Spinal cord (tissue), 10 donors: Measurements from ENCODE around the gene RFTN1. TPM values are rescaled to one million over a fixed set of nuclear protein-coding genes. Genes with fewer than 3 reads are reported as not detected.

Source experiments
- DNase-seq, 6 donors: peaks; one replicate each; pipeline versions ENCODE4 v3.0.0 to v3.0.0-alpha.2; 2013 to 2015; ENCODE audit warnings: low spot score in 6 of 6, low read depth in 4 of 6
- H3K27ac ChIP-seq: one replicate; pipeline ENCODE4 v1.5.1; 2013; ENCODE audit warnings: low read depth, low read length, control low read depth
- H3K27me3 ChIP-seq: one replicate; pipeline ENCODE4 v1.6.1; 2013; ENCODE audit warnings: low read length; ENCODE audit not compliant: control insufficient read depth, insufficient read depth
- H3K36me3 ChIP-seq: one replicate; pipeline ENCODE4 v1.6.1; 2013; ENCODE audit warnings: low read length; ENCODE audit not compliant: control insufficient read depth, insufficient read depth
- H3K4me1 ChIP-seq: one replicate; pipeline ENCODE4 v1.6.1; 2013; ENCODE audit warnings: low read length; ENCODE audit not compliant: control insufficient read depth, insufficient read depth
- H3K4me3 ChIP-seq: one replicate; pipeline ENCODE4 v1.5.1; 2013; ENCODE audit warnings: low read depth, low read length, control low read depth
- H3K9me3 ChIP-seq: one replicate; pipeline ENCODE4 v1.6.1; 2013; ENCODE audit warnings: low read length; ENCODE audit not compliant: control insufficient read depth, insufficient read depth
- WGBS: methylation state at CpG from one replicate; pipeline ENCODE4 v1.1.5; 2013; ENCODE audit warnings: missing lambda C conversion rate; ENCODE audit not compliant: insufficient coverage; 5-methylcytosine and 5-hydroxymethylcytosine counted together
- polyA plus RNA-seq, 2 donors: library from polyadenylated mRNA; unstranded; fragments of 120-200 nt; gene quantifications; one replicate each; pipeline ENCODE4 v1.2.1, GENCODE V29; 2013; ENCODE audit not compliant: insufficient read length in 2 of 2
- total RNA-seq, 2 donors: library from RNA; depleted of rRNA in 1 of 2; stranded (reverse); fragments of 120-200 nt in 1 of 2; fragments of >200 nt in 1 of 2; gene quantifications; one replicate each; pipeline versions ENCODE4 v1.2.3 to v1.2.4, GENCODE V29; 2013 to 2014
- donor health status: healthy.

The RFTN1 gene
- total and polyA plus RNA-seq, 4 donors: 15.6 to 26.8 (median 25.7) TPM

GRCh38 chr3:16335333-16335732 is 178.2 kb downstream of the RFTN1 start:
- DNase-seq: no peak
- peaks cover 9% of the 10 kb centered on the region for H3K4me1 ChIP-seq
- no CpG with 5 or more reads among the region's 5 CpGs for WGBS
- H3K27ac ChIP-seq: no peak overlapping the region
- peaks cover 5% of the 10 kb centered on the region for H3K9me3 ChIP-seq
- peaks cover 7% of the 10 kb centered on the region for H3K36me3 ChIP-seq
- no peaks in the 10 kb centered on the region for H3K27me3 ChIP-seq
- H3K4me3 ChIP-seq: no peak overlapping the region

- Histone ChIP-seq H3K27me3 (no peaks in the 10 kb centered on the region), H3K27ac (no peak overlapping the region), H3K9me3 (peaks cover 5% of the 10 kb centered on the region), H3K36me3 (peaks cover 7% of the 10 kb centered on the region), H3K4me1 (peaks cover 9% of the 10 kb centered on the region), H3K4me3 (no peak overlapping the region)
- DNase-seq: no peak
- 82% methylated on average over 4 of the region's 4 CpGs for WGBS
These were observed 178.6 kb downstream of the RFTN1 start for GRCh38 chr3:16334909-16335308.

- WGBS: no CpG with 5 or more reads among the region's 1 CpG
- H3K9me3 ChIP-seq: peaks cover 5% of the 10 kb centered on the region
- H3K4me1 ChIP-seq: peaks cover 19% of the 10 kb centered on the region
- no peak overlapping the region for H3K27ac ChIP-seq
- peaks cover 4% of the 10 kb centered on the region for H3K36me3 ChIP-seq
- no peaks in the 10 kb centered on the region for H3K27me3 ChIP-seq
- DNase-seq: peak in 1 of 6 donors; percentile 34
- H3K4me3 ChIP-seq: no peak overlapping the region
These were observed 180.5 kb downstream of the RFTN1 start for GRCh38 chr3:16332904-16333426.

GRCh38 chr3:16331319-16331883 is 182.1 kb downstream of the RFTN1 start:
- Histone ChIP-seq H3K27ac (no peak overlapping the region), H3K27me3 (no peaks in the 10 kb centered on the region), H3K4me3 (no peak overlapping the region), H3K36me3 (peaks cover 3% of the 10 kb centered on the region), H3K9me3 (peaks cover 5% of the 10 kb centered on the region), H3K4me1 (peaks cover 24% of the 10 kb centered on the region)
- WGBS: 90% methylated on average over 2 of the region's 3 CpGs
- DNase-seq: no peak

GRCh38 chr3:16330351-16330750 is 183.1 kb downstream of the RFTN1 start:
- H3K27ac ChIP-seq: no peak overlapping the region
- peak in 2 of 6 donors; percentile 45 to 77 for DNase-seq
- WGBS: no CpG with 5 or more reads among the region's 4 CpGs
- H3K27me3 ChIP-seq: no peaks in the 10 kb centered on the region
- no peak overlapping the region for H3K4me3 ChIP-seq
- H3K36me3 ChIP-seq: no peaks in the 10 kb centered on the region
- peaks cover 19% of the 10 kb centered on the region for H3K4me1 ChIP-seq
- H3K9me3 ChIP-seq: peaks cover 5% of the 10 kb centered on the region

- Histone ChIP-seq H3K27ac (peak overlapping the region; percentile 18), H3K27me3 (no peaks in the 10 kb centered on the region), H3K9me3 (peaks cover 5% of the 10 kb centered on the region), H3K4me1 (peaks cover 18% of the 10 kb centered on the region), H3K36me3 (no peaks in the 10 kb centered on the region), H3K4me3 (no peak overlapping the region)
- DNase-seq: peak in 3 of 6 donors; percentile 48 to 95 (median 88)
- WGBS: 7% methylated on average over 9 of the region's 9 CpGs
These were observed 183.7 kb downstream of the RFTN1 start for GRCh38 chr3:16329826-16330129.

GRCh38 chr3:16329036-16329825 is 184.3 kb downstream of the RFTN1 start:
- Histone ChIP-seq H3K4me1 (peaks cover 17% of the 10 kb centered on the region), H3K27ac (peak overlapping the region; percentile 18), H3K4me3 (no peak overlapping the region), H3K9me3 (peaks cover 5% of the 10 kb centered on the region), H3K36me3 (no peaks in the 10 kb centered on the region), H3K27me3 (no peaks in the 10 kb centered on the region)
- peak in 2 of 6 donors; percentile 44 to 46 for DNase-seq
- WGBS: 66% methylated on average over 13 of the region's 15 CpGs

GRCh38 chr3:16328124-16328523 is 185.4 kb downstream of the RFTN1 start:
- H3K27ac ChIP-seq: no peak overlapping the region

GRCh38 chr3:16326724-16327349 is 186.7 kb downstream of the RFTN1 start:
- no peak overlapping the region for H3K4me3 ChIP-seq
- H3K27me3 ChIP-seq: no peaks in the 10 kb centered on the region
- peaks cover 17% of the 10 kb centered on the region for H3K4me1 ChIP-seq
- DNase-seq: no peak
- WGBS: 57% methylated on average over 11 of the region's 15 CpGs
- H3K9me3 ChIP-seq: peaks cover 5% of the 10 kb centered on the region
- peaks cover 14% of the 10 kb centered on the region for H3K36me3 ChIP-seq
- H3K27ac ChIP-seq: no peak overlapping the region

More at GRCh38 chr3:16328124-16328523, 185.4 kb downstream of the RFTN1 start:
- Histone ChIP-seq H3K4me3 (no peak overlapping the region), H3K9me3 (peaks cover 5% of the 10 kb centered on the region), H3K36me3 (peaks cover under 1% of the 10 kb centered on the region), H3K27me3 (no peaks in the 10 kb centered on the region), H3K4me1 (peaks cover 17% of the 10 kb centered on the region)
- WGBS: 100% methylated on average over 5 of the region's 6 CpGs
- no peak for DNase-seq
